GM19328 (cell line): ENCODE data around the gene HTRA1.

Source experiments
- ATAC-seq: cut with Tn5 transposase; IDR thresholded peaks from one replicate; pipeline ENCODE4 v1.9.1; 2021; ENCODE audit warnings: mild to moderate bottlenecking, moderate library complexity; ENCODE audit not compliant: unreplicated experiment

HTRA1 gene

GRCh38 chr10:122514045-122514840, 52.9 kb downstream of the HTRA1 start:
- ATAC-seq: no peak

GRCh38 chr10:122515022-122515424, 53.7 kb downstream of the HTRA1 start:
- ATAC-seq: no peak

GRCh38 chr10:122515588-122516231, 54.4 kb downstream of the HTRA1 start:
- ATAC-seq: peak; percentile 88

GRCh38 chr10:122516734-122517133, 55.4 kb downstream of the HTRA1 start:
- no peak for ATAC-seq

GRCh38 chr10:122519144-122519543, 57.8 kb downstream of the HTRA1 start:
- no peak for ATAC-seq

- ATAC-seq: no peak
Measured at GRCh38 chr10:122519873-122520272, 58.5 kb downstream of the HTRA1 start.

GRCh38 chr10:122521011-122521410, 59.7 kb downstream of the HTRA1 start:
- ATAC-seq: no peak

GRCh38 chr10:122524811-122525210, 63.5 kb downstream of the HTRA1 start:
- no peak for ATAC-seq

- no peak for ATAC-seq
Measured at GRCh38 chr10:122525788-122526187, 64.4 kb downstream of the HTRA1 start.

- no peak for ATAC-seq
Measured at GRCh38 chr10:122526892-122527291, 65.5 kb downstream of the HTRA1 start.

GRCh38 chr10:122530177-122530576, 68.8 kb downstream of the HTRA1 start:
- no peak for ATAC-seq

- ATAC-seq: no peak
Measured at GRCh38 chr10:122531261-122531660, 69.9 kb downstream of the HTRA1 start.

GRCh38 chr10:122531939-122532338, 70.6 kb downstream of the HTRA1 start:
- no peak for ATAC-seq

GRCh38 chr10:122532601-122533296, 71.4 kb downstream of the HTRA1 start:
- no peak for ATAC-seq

GRCh38 chr10:122537545-122537944, 76.2 kb downstream of the HTRA1 start:
- no peak for ATAC-seq

- ATAC-seq: no peak
Measured at GRCh38 chr10:122541541-122542002, 80.2 kb downstream of the HTRA1 start.

- ATAC-seq: no peak
Measured at GRCh38 chr10:122543676-122544445, 82.5 kb downstream of the HTRA1 start.

GRCh38 chr10:122544493-122544892, 83.1 kb downstream of the HTRA1 start:
- no peak for ATAC-seq

- no peak for ATAC-seq
Measured at GRCh38 chr10:122546242-122546641, 84.9 kb downstream of the HTRA1 start.

GRCh38 chr10:122548407-122549085, 87.2 kb downstream of the HTRA1 start:
- ATAC-seq: no peak
